Non-pigmented ciliary epithelial cell (primary cell): ENCODE data around the gene MYLK.

Experiments used
- DNase-seq: peaks from one replicate; pipeline ENCODE4 v3.0.0-alpha.2; 2010; ENCODE audit warnings: low read depth

MYLK gene

GRCh38 chr3:123695731-123696640 lies 188.1 kb downstream of the MYLK start:
- no peak for DNase-seq

- no peak for DNase-seq
Measured at GRCh38 chr3:123695152-123695551, 189.0 kb downstream of the MYLK start.

GRCh38 chr3:123694366-123695087 lies 189.6 kb downstream of the MYLK start:
- DNase-seq: no peak

GRCh38 chr3:123693584-123694190 lies 190.4 kb downstream of the MYLK start:
- DNase-seq: no peak

GRCh38 chr3:123692671-123693070 lies 191.5 kb downstream of the MYLK start:
- DNase-seq: no peak

- no peak for DNase-seq
Measured at GRCh38 chr3:123692041-123692440, 192.1 kb downstream of the MYLK start.

- DNase-seq: no peak
Measured at GRCh38 chr3:123689831-123690230, 194.3 kb downstream of the MYLK start.

GRCh38 chr3:123688241-123688747 lies 195.8 kb downstream of the MYLK start:
- peak; percentile 97 for DNase-seq

GRCh38 chr3:123687286-123687685 lies 196.8 kb downstream of the MYLK start:
- no peak for DNase-seq

GRCh38 chr3:123686251-123686650 lies 197.9 kb downstream of the MYLK start:
- no peak for DNase-seq

GRCh38 chr3:123685780-123686179 lies 198.4 kb downstream of the MYLK start:
- DNase-seq: no peak

- no peak for DNase-seq
Measured at GRCh38 chr3:123684636-123685035, 199.5 kb downstream of the MYLK start.

GRCh38 chr3:123684209-123684608 lies 199.9 kb downstream of the MYLK start:
- DNase-seq: no peak

- DNase-seq: no peak
Measured at GRCh38 chr3:123683505-123684154, 200.5 kb downstream of the MYLK start.

- DNase-seq: no peak
Measured at GRCh38 chr3:123682781-123683504, 201.2 kb downstream of the MYLK start.

- no peak for DNase-seq
Measured at GRCh38 chr3:123682302-123682701, 201.8 kb downstream of the MYLK start.

- DNase-seq: no peak
Measured at GRCh38 chr3:123679712-123680386, 204.3 kb downstream of the MYLK start.

- peak; percentile 97 for DNase-seq
Measured at GRCh38 chr3:123678108-123678511, 206.0 kb downstream of the MYLK start.

- DNase-seq: no peak
Measured at GRCh38 chr3:123672429-123673146, 211.5 kb downstream of the MYLK start.

GRCh38 chr3:123670743-123671142 lies 213.4 kb downstream of the MYLK start:
- DNase-seq: no peak
